ENCODE results near the gene CEP97.

DNA sequence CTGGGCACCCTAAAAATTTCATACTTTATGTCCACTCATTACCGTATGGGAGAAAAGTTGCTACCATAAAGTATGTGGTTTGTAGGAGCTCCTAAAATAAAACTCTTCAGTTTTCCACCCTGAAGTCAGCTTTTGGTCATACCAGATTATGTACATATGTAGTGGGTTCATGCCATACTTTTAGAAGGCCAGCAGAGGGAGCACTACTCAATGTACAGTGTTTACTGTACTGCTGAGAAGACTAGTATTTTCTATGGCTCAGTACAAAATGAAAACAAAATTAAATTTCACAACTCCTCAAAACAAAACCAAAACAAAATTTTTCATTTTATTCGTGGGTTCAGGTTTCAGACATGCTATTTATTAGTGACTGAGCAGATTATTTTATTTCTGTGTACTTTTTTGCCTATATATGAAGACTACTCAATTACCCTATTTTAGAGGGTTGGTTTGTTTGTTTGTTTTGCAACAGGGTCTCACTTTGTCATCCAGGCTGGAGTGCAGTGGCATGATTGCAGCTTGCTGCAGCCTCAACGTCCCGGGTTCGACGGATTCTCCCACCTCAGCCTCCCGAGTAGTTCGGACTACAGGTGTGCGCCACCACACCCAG lies 78.9 kb downstream of the CEP97 start:
- TF ChIP-seq POLR2A (IDR thresholded peaks at IDR 0.05; ENCODE audit: low read length), result no peak
- no peak for TF ChIP-seq GATA1 (IDR thresholded peaks at IDR 0.05; ENCODE audit: low read depth, low read length)
